GM13976 (cell line): ENCODE measurements around the gene DEDD2.

Experiments used
- DNase-seq: peaks from one replicate; pipeline ENCODE4 v3.0.0; 2012; ENCODE audit warnings: low spot score
- CTCF ChIP-seq: IDR thresholded peaks from 2 replicates; pipeline ENCODE4 v1.5.1; 2012; ENCODE audit warnings: borderline replicate concordance, mild to moderate bottlenecking; ENCODE audit not compliant: insufficient read depth; ENCODE audit errors: extremely low read depth, missing control alignments, control extremely low read depth
- in situ Hi-C: fragments of 300-500 bp; cut with MboI; formaldehyde crosslinking; loops from one replicate; pipeline ENCODE4 v1.12.0; 2022; ENCODE audit warnings: low sequenced_read_pairs, mixed read lengths, inconsistent platforms; ENCODE audit not compliant: unreplicated experiment

The DEDD2 gene

GRCh38 chr19:42239544-42240220 is 22.2 kb upstream of the DEDD2 start:
- in situ Hi-C loops, result no loop called here
- no peak for TF ChIP-seq CTCF
- no peak for DNase-seq

- DNase-seq, result no peak
- in situ Hi-C loops, result no loop called here
- no peak for TF ChIP-seq CTCF
Observed at GRCh38 chr19:42235181-42235580, 17.7 kb upstream of the DEDD2 start.

GRCh38 chr19:42234364-42234763 is 16.9 kb upstream of the DEDD2 start:
- in situ Hi-C loops, result no loop called here
- TF ChIP-seq CTCF, result no peak
- no peak for DNase-seq

- no peak for DNase-seq
- no peak for TF ChIP-seq CTCF
- in situ Hi-C loops, result no loop called here
Observed at GRCh38 chr19:42233678-42234292, 16.3 kb upstream of the DEDD2 start.

GRCh38 chr19:42233106-42233505 is 15.6 kb upstream of the DEDD2 start:
- DNase-seq, result no peak

GRCh38 chr19:42232435-42232834 is 15.0 kb upstream of the DEDD2 start:
- TF ChIP-seq CTCF, result no peak
- in situ Hi-C loops, result no loop called here
- no peak for DNase-seq

More at GRCh38 chr19:42233106-42233505, 15.6 kb upstream of the DEDD2 start:
- no peak for TF ChIP-seq CTCF
- in situ Hi-C loops, result no loop called here
